ENCODE results near the gene FAAP20. TPM values are rescaled to one million over a fixed set of nuclear protein-coding genes. Genes with fewer than 3 reads are reported as not detected.

Gene FAAP20
- polyA plus RNA-seq, 1 donor from 2014 or later: 45.3 TPM

DNA sequence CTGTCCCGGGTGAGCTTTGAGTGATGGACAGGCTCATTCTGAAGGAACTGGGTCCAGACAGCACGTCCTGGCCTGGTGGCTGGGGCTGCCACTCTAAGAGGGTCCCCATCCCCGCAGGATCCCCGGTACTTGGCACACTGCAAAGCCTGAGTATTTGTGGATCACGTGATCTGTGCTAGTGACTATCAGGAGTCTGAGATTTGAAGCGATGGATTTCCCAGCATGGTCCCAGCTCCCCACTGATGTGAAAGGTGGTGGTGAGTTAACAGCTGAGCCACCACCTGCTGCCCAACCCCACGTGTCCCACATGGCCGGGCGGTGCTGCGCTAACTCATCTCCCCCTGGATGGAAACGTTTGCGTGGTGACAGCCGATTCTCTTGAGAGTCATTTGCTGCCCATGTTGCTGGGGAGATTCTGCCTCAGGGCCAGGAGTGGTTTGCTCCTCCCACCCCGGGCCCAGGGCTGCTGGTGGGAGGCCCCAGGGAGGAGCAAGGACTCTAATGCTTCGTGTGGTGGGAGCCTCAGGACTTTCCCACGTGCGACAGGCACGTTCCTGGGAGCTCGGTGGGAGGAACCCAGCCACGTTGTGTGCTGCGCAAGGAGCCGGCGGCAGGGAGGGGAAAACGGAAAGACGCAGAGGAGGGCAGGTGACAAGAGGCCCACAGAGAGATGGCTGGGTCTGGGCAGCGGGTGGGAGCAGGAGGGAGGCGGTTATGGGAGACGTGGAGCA, 15.1 kb downstream of the FAAP20 start:
- H3K27ac ChIP-seq (ENCODE audit: low read length): no peak overlapping the region

DNA sequence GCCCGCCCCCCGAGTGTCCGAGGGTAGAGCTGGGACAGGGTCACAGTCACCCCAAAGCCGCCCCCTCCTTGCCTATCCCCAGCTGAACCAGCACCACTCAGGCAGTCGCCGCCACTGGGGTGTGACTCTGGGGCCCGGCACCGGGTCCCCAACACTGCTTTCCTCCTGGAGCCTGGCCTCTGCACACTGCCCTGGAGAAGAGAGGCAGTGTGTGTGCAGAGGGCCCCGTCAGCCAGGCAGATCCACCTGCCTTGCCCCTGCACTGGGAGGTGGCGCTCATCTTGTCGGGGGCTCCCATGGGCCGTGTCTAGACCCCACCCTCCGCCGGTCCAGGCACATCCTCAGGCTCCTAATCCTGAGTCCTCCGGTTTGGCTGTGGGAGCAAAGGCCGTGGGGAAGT, 15.7 kb downstream of the FAAP20 start:
- H3K9me2 ChIP-seq (ENCODE audit: insufficient read depth, low read length): no peaks in the 10 kb centered on the region
- H3K27ac ChIP-seq (ENCODE audit: low read length): no peak overlapping the region
- no peaks in the 10 kb centered on the region for H3F3A ChIP-seq (ENCODE audit: insufficient read depth, low read length, poor library complexity, severe bottlenecking)
- H4K20me1 ChIP-seq (ENCODE audit: insufficient read depth): no peaks in the 10 kb centered on the region
- no peak overlapping the region for H2AFZ ChIP-seq (ENCODE audit: low read depth, low read length)
- H3K4me2 ChIP-seq (ENCODE audit: low read length): no peak overlapping the region
- H3K36me3 ChIP-seq (ENCODE audit: insufficient read depth, low read length): no peaks in the 10 kb centered on the region
- no peaks in the 10 kb centered on the region for H3K27me3 ChIP-seq (ENCODE audit: insufficient read depth, low read depth, low read length)
- TF ChIP-seq MXI1 (conservative IDR thresholded peaks at IDR 0.05; ENCODE audit: poor library complexity, severe bottlenecking) (no peak), EP300 (conservative IDR thresholded peaks at IDR 0.05; ENCODE audit: poor library complexity, severe bottlenecking) (no peak), RAD21 (conservative IDR thresholded peaks at IDR 0.05) (no peak), EZH2 (IDR thresholded peaks at IDR 0.05; ENCODE audit: borderline replicate concordance, insufficient read depth, low read length, poor library complexity, severe bottlenecking) (no peak)
- TF ChIP-seq, protein P1, sequence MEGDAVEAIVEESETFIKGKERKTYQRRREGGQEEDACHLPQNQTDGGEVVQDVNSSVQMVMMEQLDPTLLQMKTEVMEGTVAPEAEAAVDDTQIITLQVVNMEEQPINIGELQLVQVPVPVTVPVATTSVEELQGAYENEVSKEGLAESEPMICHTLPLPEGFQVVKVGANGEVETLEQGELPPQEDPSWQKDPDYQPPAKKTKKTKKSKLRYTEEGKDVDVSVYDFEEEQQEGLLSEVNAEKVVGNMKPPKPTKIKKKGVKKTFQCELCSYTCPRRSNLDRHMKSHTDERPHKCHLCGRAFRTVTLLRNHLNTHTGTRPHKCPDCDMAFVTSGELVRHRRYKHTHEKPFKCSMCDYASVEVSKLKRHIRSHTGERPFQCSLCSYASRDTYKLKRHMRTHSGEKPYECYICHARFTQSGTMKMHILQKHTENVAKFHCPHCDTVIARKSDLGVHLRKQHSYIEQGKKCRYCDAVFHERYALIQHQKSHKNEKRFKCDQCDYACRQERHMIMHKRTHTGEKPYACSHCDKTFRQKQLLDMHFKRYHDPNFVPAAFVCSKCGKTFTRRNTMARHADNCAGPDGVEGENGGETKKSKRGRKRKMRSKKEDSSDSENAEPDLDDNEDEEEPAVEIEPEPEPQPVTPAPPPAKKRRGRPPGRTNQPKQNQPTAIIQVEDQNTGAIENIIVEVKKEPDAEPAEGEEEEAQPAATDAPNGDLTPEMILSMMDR (IDR thresholded peaks at IDR 0.05; ENCODE audit: poor library complexity, severe bottlenecking): no peak
- H3K79me2 ChIP-seq (replicated peaks; ENCODE audit: insufficient read depth, low read length): no peaks in the 10 kb centered on the region
- no peaks in the 10 kb centered on the region for H3K9me3 ChIP-seq (ENCODE audit: low read length)
- no peak overlapping the region for H3K4me3 ChIP-seq (ENCODE audit: low read length)
- no peak overlapping the region for H3K9ac ChIP-seq (ENCODE audit: low read length)

More for the DNA sequence above, 15.1 kb downstream of the FAAP20 start:
- Histone ChIP-seq H3K4me3 (ENCODE audit: low read length) (no peak overlapping the region), H3K9me2 (ENCODE audit: insufficient read depth, low read length) (no peaks in the 10 kb centered on the region), H3K27me3 (ENCODE audit: insufficient read depth, low read depth, low read length) (no peaks in the 10 kb centered on the region), H3K9ac (ENCODE audit: low read length) (no peak overlapping the region), H2AFZ (ENCODE audit: low read depth, low read length) (no peak overlapping the region), H3K79me2 (replicated peaks; ENCODE audit: insufficient read depth, low read length) (no peaks in the 10 kb centered on the region), H3K4me2 (ENCODE audit: low read length) (no peak overlapping the region), H3K9me3 (ENCODE audit: low read length) (no peaks in the 10 kb centered on the region), H4K20me1 (ENCODE audit: insufficient read depth) (no peaks in the 10 kb centered on the region), H3K36me3 (ENCODE audit: insufficient read depth, low read length) (no peaks in the 10 kb centered on the region), H3F3A (ENCODE audit: insufficient read depth, low read length, poor library complexity, severe bottlenecking) (no peaks in the 10 kb centered on the region)
- TF ChIP-seq, protein P1 (IDR thresholded peaks at IDR 0.05; ENCODE audit: poor library complexity, severe bottlenecking): no peak
- TF ChIP-seq SMC3 (conservative IDR thresholded peaks at IDR 0.05; ENCODE audit: poor library complexity) (no peak), RAD21 (conservative IDR thresholded peaks at IDR 0.05) (no peak), EZH2 (IDR thresholded peaks at IDR 0.05; ENCODE audit: borderline replicate concordance, insufficient read depth, low read length, poor library complexity, severe bottlenecking) (no peak), EP300 (conservative IDR thresholded peaks at IDR 0.05; ENCODE audit: poor library complexity, severe bottlenecking) (no peak), POLR2AphosphoS5 (IDR thresholded peaks at IDR 0.05) (no peak), TAF1 (IDR thresholded peaks at IDR 0.05; ENCODE audit: low read depth) (no peak), MXI1 (conservative IDR thresholded peaks at IDR 0.05; ENCODE audit: poor library complexity, severe bottlenecking) (no peak)
- TF ChIP-seq, protein P2, sequence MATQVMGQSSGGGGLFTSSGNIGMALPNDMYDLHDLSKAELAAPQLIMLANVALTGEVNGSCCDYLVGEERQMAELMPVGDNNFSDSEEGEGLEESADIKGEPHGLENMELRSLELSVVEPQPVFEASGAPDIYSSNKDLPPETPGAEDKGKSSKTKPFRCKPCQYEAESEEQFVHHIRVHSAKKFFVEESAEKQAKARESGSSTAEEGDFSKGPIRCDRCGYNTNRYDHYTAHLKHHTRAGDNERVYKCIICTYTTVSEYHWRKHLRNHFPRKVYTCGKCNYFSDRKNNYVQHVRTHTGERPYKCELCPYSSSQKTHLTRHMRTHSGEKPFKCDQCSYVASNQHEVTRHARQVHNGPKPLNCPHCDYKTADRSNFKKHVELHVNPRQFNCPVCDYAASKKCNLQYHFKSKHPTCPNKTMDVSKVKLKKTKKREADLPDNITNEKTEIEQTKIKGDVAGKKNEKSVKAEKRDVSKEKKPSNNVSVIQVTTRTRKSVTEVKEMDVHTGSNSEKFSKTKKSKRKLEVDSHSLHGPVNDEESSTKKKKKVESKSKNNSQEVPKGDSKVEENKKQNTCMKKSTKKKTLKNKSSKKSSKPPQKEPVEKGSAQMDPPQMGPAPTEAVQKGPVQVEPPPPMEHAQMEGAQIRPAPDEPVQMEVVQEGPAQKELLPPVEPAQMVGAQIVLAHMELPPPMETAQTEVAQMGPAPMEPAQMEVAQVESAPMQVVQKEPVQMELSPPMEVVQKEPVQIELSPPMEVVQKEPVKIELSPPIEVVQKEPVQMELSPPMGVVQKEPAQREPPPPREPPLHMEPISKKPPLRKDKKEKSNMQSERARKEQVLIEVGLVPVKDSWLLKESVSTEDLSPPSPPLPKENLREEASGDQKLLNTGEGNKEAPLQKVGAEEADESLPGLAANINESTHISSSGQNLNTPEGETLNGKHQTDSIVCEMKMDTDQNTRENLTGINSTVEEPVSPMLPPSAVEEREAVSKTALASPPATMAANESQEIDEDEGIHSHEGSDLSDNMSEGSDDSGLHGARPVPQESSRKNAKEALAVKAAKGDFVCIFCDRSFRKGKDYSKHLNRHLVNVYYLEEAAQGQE (IDR thresholded peaks at IDR 0.05; ENCODE audit: borderline replicate concordance): no peak
